ENCODE results near the gene RNU7-1.
A peak's percentile ranks its signal among the peaks of the same experiment; 100 is the strongest.

Gene RNU7-1

DNA sequence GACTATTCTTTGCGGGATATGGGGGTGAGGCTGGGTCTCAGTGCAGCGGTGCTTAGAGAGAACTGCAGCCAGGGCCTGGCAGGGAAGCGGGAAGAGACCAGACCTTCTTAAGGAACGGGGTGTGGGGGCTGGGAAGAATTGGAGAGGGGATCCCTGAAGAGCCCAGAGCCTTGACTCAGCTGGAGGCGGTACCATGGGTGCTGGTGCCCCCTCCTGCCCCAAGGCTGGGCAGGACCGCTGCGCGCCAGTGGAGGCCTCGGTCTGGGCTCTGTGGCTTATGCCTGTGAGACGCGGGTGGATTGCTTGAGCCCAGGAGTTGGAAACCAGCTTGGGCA lies 1.3 kb upstream of the RNU7-1 start:
- Histone ChIP-seq H3K9ac (ENCODE audit: low read depth, low read length) (no peak overlapping the region), H3K27ac (ENCODE audit: low read depth, low read length) (peak overlapping the region; percentile 99), H3K9me3 (ENCODE audit: control insufficient read depth, insufficient read depth, low read length) (no peaks in the 10 kb centered on the region), H3K27me3 (ENCODE audit: control insufficient read depth, insufficient read depth, low read length) (no peaks in the 10 kb centered on the region), H3K4me1 (ENCODE audit: control insufficient read depth, insufficient read depth, low read length) (peaks cover 30% of the 10 kb centered on the region), H3K4me3 (ENCODE audit: low read depth, low read length) (no peak overlapping the region), H3K36me3 (ENCODE audit: control insufficient read depth, insufficient read depth, low read length) (peaks cover 27% of the 10 kb centered on the region)

DNA sequence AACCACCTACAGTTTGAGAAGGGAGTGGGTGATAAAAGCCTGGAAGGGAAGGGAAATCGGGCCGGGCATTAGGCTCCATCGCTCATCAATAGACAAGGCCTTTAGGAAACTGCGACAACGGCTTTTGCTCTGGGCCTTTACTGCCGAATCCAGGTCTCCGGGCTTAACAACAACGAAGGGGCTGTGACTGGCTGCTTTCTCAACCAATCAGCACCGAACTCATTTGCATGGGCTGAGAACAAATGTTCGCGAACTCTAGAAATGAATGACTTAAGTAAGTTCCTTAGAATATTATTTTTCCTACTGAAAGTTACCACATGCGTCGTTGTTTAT lies 261 bp upstream of the RNU7-1 start:
- Histone ChIP-seq H3K9me3 (ENCODE audit: control insufficient read depth, insufficient read depth, low read length) (no peaks in the 10 kb centered on the region), H3K4me1 (ENCODE audit: control insufficient read depth, insufficient read depth, low read length) (peaks cover 28% of the 10 kb centered on the region), H3K27ac (ENCODE audit: low read depth, low read length) (peak overlapping the region; percentile 99), H3K9ac (ENCODE audit: low read depth, low read length) (peak overlapping the region; percentile 95), H3K27me3 (ENCODE audit: control insufficient read depth, insufficient read depth, low read length) (no peaks in the 10 kb centered on the region), H3K36me3 (ENCODE audit: control insufficient read depth, insufficient read depth, low read length) (peaks cover 27% of the 10 kb centered on the region), H3K4me3 (ENCODE audit: low read depth, low read length) (peak overlapping the region; percentile 83)

DNA sequence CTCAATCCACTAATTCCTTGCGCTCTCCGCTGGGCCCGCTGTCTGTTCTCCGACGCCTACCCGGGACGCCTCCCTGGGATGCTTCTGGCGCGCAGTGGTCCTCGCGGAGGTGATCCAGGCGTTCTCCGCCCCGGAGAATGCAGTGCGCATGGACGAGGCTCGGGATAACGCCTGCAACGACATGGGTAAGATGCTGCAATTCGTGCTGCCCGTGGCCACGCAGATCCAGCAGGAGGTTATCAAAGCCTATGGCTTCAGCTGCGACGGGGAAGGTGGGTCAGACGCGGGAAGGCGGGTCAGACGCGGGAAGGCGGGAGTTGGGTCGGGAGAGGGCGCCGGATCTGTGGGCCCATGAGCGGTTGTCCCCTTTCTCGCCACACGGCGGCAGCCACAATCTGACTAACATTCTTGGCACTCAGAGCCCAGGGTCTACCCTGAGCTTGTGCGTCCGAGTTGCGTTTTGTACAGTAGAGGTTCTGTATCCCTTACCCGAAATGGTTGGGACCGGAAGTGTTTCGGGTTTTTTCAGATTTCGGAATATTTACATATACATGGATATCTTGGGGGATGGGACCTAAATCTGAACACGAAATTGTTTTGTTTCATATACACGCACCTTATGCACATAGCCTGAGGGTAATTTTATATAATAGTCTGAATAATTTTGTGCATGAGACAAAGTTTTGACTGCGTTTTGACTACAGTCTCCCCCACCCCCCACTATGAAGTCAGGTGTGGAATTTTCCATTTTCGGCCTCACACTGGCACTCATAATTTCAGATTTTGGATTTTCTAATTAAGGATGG lies 968 bp downstream of the RNU7-1 start:
- Histone ChIP-seq H3K9me3 (ENCODE audit: control insufficient read depth, insufficient read depth, low read length) (no peaks in the 10 kb centered on the region), H3K27me3 (ENCODE audit: control insufficient read depth, insufficient read depth, low read length) (no peaks in the 10 kb centered on the region), H3K4me3 (ENCODE audit: low read depth, low read length) (peak overlapping the region; percentile 83), H3K27ac (ENCODE audit: low read depth, low read length) (peak overlapping the region; percentile 99), H3K4me1 (ENCODE audit: control insufficient read depth, insufficient read depth, low read length) (peaks cover 25% of the 10 kb centered on the region), H3K36me3 (ENCODE audit: control insufficient read depth, insufficient read depth, low read length) (peaks cover 18% of the 10 kb centered on the region), H3K9ac (ENCODE audit: low read depth, low read length) (peak overlapping the region; percentile 95)

DNA sequence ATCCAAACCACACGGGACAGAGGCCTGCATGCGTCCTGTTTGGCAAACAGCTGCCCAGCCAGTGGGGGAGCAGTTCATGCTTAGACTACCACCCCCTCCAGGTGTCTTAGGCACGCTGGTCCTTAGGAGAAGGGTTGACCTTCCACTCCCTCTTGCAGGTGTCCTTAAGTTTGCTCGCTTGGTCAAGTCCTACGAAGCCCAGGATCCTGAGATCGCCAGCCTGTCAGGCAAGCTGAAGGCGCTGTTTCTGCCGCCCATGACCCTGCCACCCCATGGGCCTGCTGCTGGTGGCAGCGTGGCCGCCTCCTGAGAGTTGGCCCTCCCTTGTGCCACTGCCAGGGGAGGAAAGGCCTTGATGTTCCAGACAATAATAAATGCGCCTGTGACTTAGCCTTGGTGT lies 2.0 kb downstream of the RNU7-1 start:
- peak overlapping the region; percentile 73 for H3K4me3 ChIP-seq (ENCODE audit: low read depth, low read length)
- H3K4me1 ChIP-seq (ENCODE audit: control insufficient read depth, insufficient read depth, low read length), result peaks cover 25% of the 10 kb centered on the region
- no peaks in the 10 kb centered on the region for H3K9me3 ChIP-seq (ENCODE audit: control insufficient read depth, insufficient read depth, low read length)
- no peaks in the 10 kb centered on the region for H3K27me3 ChIP-seq (ENCODE audit: control insufficient read depth, insufficient read depth, low read length)
- peak overlapping the region; percentile 99 for H3K27ac ChIP-seq (ENCODE audit: low read depth, low read length)
- H3K36me3 ChIP-seq (ENCODE audit: control insufficient read depth, insufficient read depth, low read length), result peaks cover 12% of the 10 kb centered on the region
- H3K9ac ChIP-seq (ENCODE audit: low read depth, low read length), result no peak overlapping the region

DNA sequence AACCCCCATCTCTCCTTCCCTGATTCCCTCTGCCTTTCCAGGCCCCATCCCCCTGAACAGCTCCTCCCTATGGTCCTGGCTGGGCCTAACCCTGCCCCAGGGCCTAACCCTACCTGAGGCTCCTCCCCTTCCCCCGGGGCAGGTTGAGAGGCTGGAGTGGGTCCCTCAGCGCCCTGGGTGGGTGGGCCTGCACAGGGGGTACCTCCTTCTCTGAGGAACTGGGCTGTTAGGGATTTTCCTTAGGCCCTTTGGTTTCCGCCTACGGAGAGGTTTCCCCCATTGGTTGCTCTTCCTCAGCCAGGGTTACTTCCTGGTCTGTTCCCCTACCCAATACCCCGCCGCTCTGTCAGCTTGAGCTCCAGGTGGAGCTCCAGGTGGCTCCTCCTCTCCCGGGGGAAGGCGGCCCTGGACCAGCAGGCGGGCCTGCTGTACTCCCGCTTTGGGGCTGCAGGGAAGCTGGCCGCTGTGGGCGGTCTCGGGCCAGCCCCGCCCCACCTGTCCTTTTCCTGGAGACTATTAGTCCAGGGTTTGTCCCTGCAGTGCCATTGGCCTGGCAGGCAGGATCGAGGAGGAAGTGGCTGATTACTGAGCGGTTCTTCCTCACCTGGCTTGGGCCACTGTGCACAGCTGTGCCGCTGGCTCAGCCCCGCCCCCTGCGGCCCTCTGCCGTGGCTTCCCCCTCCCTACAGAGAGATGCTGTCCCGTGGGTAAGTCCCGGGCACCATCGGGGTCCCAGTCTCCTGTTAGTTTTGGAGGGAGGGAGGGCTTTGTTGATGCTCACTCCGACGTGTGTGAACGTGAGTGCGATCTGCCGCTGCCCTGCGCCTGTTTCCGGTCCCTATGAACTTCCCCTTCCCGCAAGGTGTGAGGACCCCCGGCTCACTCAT lies 2.7 kb downstream of the RNU7-1 start:
- Histone ChIP-seq H3K27ac (ENCODE audit: low read depth, low read length) (peak overlapping the region; percentile 99), H3K27me3 (ENCODE audit: control insufficient read depth, insufficient read depth, low read length) (no peaks in the 10 kb centered on the region), H3K4me3 (ENCODE audit: low read depth, low read length) (peak overlapping the region; percentile 73), H3K9ac (ENCODE audit: low read depth, low read length) (peak overlapping the region; percentile 43; the same call in 1 of the 2 replicates), H3K36me3 (ENCODE audit: control insufficient read depth, insufficient read depth, low read length) (peaks cover 6% of the 10 kb centered on the region), H3K9me3 (ENCODE audit: control insufficient read depth, insufficient read depth, low read length) (no peaks in the 10 kb centered on the region), H3K4me1 (ENCODE audit: control insufficient read depth, insufficient read depth, low read length) (peaks cover 25% of the 10 kb centered on the region)

DNA sequence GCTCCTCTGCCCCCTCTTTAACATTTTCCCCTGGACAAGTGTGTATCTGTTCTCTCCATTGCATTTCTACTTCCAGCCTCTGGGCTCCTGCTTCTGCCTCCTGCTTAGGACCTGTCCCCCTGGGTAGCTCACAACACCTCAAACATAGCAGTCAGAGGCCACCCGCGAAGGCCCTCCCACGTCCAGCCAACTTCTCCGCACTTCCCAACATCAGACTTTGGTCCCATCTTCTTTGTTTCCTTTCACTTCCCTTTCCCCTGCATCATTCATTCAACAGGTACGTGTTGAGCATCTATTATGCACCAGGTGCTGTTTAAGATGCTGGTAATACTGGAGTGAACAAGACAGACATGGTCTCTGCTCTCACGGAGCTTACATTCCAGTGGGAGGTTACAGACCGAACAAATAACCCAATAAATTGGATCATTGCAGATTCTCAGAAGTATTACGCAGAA lies 3.3 kb downstream of the RNU7-1 start:
- Histone ChIP-seq H3K9me3 (ENCODE audit: control insufficient read depth, insufficient read depth, low read length) (no peaks in the 10 kb centered on the region), H3K27me3 (ENCODE audit: control insufficient read depth, insufficient read depth, low read length) (no peaks in the 10 kb centered on the region), H3K4me3 (ENCODE audit: low read depth, low read length) (peak overlapping the region; percentile 73), H3K27ac (ENCODE audit: low read depth, low read length) (peak overlapping the region; percentile 99), H3K9ac (ENCODE audit: low read depth, low read length) (peak overlapping the region; percentile 43; the same call in 1 of the 2 replicates), H3K4me1 (ENCODE audit: control insufficient read depth, insufficient read depth, low read length) (peaks cover 25% of the 10 kb centered on the region), H3K36me3 (ENCODE audit: control insufficient read depth, insufficient read depth, low read length) (no peaks in the 10 kb centered on the region)

DNA sequence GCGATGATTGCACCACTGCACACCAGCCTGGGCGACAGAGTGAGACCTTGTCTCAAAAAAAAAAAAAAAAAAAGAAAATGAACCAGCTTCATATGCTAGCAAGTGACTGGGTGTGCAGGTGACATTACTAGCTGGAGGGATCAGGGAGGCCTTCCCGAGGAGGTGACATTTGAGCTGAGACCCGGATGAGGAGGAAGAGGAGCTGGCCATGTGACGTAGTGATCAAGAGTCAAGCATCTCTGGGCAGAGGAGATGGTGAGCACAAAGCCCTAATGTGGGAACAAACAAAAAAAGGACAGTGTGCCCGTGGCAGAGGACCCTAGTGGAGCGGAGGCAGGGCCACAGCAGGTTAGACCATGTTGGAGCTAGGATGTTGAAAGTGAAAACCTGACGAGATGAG lies 4.0 kb downstream of the RNU7-1 start:
- Histone ChIP-seq H3K27me3 (ENCODE audit: control insufficient read depth, insufficient read depth, low read length) (no peaks in the 10 kb centered on the region), H3K4me1 (ENCODE audit: control insufficient read depth, insufficient read depth, low read length) (peaks cover 24% of the 10 kb centered on the region), H3K9me3 (ENCODE audit: control insufficient read depth, insufficient read depth, low read length) (no peaks in the 10 kb centered on the region), H3K36me3 (ENCODE audit: control insufficient read depth, insufficient read depth, low read length) (no peaks in the 10 kb centered on the region), H3K27ac (ENCODE audit: low read depth, low read length) (no peak overlapping the region), H3K9ac (ENCODE audit: low read depth, low read length) (no peak overlapping the region), H3K4me3 (ENCODE audit: low read depth, low read length) (no peak overlapping the region)

DNA sequence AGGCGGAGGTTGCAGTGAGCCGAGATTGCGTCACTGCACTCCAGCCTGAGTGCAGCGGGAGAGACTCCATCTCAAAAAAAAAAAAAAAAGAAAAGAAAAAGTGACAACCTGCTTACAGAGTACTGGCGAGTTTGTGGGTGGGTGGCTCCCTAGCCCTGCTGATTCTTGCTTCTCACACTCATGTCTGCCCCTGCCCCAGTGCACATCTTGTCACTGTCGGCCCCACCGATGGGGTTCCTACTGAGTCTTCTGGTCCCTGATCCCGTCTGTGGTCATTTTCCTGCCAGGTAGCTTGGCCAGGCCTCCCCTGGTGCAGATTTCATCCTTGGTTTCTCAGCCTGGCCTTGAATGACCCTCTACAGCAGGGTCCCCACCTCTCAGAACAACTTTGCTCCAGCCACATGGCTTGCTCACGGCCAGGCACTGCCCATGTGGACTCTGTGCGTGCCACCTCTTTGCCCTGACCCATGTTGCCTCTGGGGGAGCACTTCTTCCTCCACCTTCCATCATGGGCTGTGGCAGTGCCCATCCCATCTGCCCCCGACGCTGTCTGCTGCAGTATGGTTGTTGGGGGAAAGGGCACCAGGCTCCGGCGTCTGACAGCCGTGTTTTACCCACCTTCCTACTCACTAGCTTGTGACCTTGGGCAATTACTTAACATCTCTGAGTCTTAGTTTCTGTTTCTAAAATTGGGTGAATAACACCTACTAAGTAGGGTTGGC lies 5.4 kb downstream of the RNU7-1 start:
- H3K27ac ChIP-seq (ENCODE audit: low read depth, low read length), result no peak overlapping the region

DNA sequence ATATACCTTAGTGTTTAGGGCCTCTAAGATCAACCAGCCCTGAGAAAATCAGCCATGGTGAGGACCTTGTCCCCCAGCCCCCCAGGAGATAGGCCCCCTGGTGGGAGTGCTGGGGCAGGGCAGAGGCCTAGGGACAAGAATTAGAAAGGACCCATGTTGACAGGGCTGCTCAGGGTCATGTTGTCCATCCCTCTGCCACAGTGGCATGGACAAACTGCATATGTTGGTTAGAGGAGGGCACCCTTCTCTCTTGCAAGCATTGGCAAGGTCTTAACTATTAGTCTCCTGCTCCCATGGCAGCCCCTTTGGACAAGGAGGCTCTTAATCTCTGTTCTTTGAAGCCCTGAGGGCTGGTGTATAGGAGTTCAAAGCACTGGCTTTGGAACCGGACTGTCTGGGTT lies 6.8 kb downstream of the RNU7-1 start:
- peaks cover 11% of the 10 kb centered on the region for H3K4me1 ChIP-seq (ENCODE audit: control insufficient read depth, insufficient read depth, low read length)
- H3K9me3 ChIP-seq (ENCODE audit: control insufficient read depth, insufficient read depth, low read length), result no peaks in the 10 kb centered on the region
- H3K36me3 ChIP-seq (ENCODE audit: control insufficient read depth, insufficient read depth, low read length), result no peaks in the 10 kb centered on the region
- no peaks in the 10 kb centered on the region for H3K27me3 ChIP-seq (ENCODE audit: control insufficient read depth, insufficient read depth, low read length)
- H3K4me3 ChIP-seq (ENCODE audit: low read depth, low read length), result no peak overlapping the region
- no peak overlapping the region for H3K27ac ChIP-seq (ENCODE audit: low read depth, low read length)
- H3K9ac ChIP-seq (ENCODE audit: low read depth, low read length), result no peak overlapping the region; the same call in 1 of the 2 replicates

More for the DNA sequence above, 5.4 kb downstream of the RNU7-1 start:
- Histone ChIP-seq H3K27me3 (ENCODE audit: control insufficient read depth, insufficient read depth, low read length) (no peaks in the 10 kb centered on the region), H3K9me3 (ENCODE audit: control insufficient read depth, insufficient read depth, low read length) (no peaks in the 10 kb centered on the region), H3K9ac (ENCODE audit: low read depth, low read length) (no peak overlapping the region), H3K36me3 (ENCODE audit: control insufficient read depth, insufficient read depth, low read length) (no peaks in the 10 kb centered on the region), H3K4me3 (ENCODE audit: low read depth, low read length) (no peak overlapping the region), H3K4me1 (ENCODE audit: control insufficient read depth, insufficient read depth, low read length) (peaks cover 18% of the 10 kb centered on the region)

DNA sequence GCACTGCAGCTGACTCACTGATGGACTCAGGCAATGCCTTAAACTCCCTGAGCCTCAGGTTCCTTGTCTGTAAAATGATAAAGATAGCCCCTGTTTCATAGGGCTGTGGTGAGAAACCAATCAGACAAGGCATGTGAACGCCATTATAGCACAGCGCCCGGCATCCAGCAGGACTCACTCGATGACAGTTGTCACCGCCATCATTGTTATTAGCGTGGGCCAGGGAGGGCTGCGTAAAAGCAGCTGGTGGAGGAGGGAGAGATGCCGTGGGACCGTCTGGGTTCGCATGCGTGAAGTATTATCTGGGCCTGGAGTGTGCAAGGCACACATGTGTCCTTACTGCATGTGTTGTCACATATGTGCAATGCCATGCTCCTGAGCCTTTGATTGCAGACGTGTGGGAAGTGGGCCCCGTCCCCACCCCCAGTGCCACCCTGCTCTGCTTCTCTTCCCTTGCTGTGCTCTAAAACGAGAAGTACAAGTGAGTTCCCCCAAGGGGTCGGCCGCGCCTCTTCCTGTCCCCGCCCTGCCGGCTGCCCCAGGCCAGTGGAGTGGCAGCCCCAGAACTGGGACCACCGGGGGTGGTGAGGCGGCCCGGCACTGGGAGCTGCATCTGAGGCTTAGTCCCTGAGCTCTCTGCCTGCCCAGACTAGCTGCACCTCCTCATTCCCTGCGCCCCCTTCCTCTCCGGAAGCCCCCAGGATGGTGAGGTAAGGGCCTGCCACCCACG lies 7.4 kb downstream of the RNU7-1 start, which contains the start of gene PTPN6:
PTPN6 (plus strand) TSS at position 546 of the 730 bp plus-strand sequence; CDS start at position 703, 157 bp downstream.
- H3K36me3 ChIP-seq (ENCODE audit: control insufficient read depth, insufficient read depth, low read length), result peaks cover 1% of the 10 kb centered on the region; the same call in 1 of the 2 replicates
- H3K9me3 ChIP-seq (ENCODE audit: control insufficient read depth, insufficient read depth, low read length), result no peaks in the 10 kb centered on the region
- no peak within 1 kb of the TSS for H3K27ac ChIP-seq (ENCODE audit: low read depth, low read length)
- no peaks in the 10 kb centered on the region for H3K27me3 ChIP-seq (ENCODE audit: control insufficient read depth, insufficient read depth, low read length)
- peaks cover 5% of the 10 kb centered on the region for H3K4me1 ChIP-seq (ENCODE audit: control insufficient read depth, insufficient read depth, low read length)
- no peak within 1 kb of the TSS; the same call in 1 of the 2 replicates for H3K9ac ChIP-seq (ENCODE audit: low read depth, low read length)
- H3K4me3 ChIP-seq (ENCODE audit: low read depth, low read length), result no peak within 1 kb of the TSS
